GM04504 (cell line): ENCODE data around the gene ZIC5.
"Not testable (repeated sequence)": the region's sequence is repeated elsewhere in the genome, so short reads cannot be mapped to it uniquely, and the experiment has no call there.

ENCODE experiments used
- DNase-seq: peaks from one replicate; pipeline ENCODE4 v3.0.0-alpha.2; 2012; ENCODE audit warnings: low read depth

ZIC5 gene

DNA sequence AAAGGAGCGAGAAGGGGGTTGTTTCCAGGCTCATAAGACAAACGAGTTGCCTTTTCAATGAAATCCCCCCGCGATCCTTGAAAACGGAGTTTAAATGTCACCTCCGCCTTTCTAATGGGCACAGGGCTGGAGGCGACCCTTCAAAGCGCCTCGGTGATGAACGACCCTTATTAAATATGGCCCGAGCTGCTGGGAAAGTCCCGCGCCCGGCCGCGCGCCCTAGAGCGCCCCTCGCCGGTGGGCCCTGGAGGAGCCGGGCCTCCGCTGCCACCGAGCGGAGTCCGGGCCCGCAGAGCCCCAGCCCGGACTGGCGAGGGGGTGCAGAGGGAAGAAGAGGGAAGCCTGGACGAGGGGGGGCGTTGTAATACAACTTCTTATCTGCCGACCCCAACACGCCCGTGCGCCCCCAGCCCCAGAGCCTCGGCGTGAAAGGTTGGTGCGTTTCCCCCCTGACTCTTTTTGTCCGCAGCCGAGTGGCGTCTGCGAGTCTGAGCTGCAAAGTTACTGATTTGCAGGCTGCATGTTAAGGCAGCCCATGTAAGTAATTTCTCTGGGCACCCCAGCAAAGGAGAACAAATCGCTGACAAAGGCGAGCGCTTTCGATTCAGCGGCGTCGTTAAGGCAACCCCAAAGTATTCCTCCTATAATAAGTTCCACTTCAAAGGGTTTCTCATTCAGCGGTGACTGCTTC, 11.9 kb downstream of the ZIC5 start:
- no peak for DNase-seq

- DNase-seq: no peak
These were observed 12.4 kb downstream of the ZIC5 start for GRCh38 chr13:99959127-99959539.

- no peak for DNase-seq
These were observed 13.0 kb downstream of the ZIC5 start for GRCh38 chr13:99958406-99959126.

GRCh38 chr13:99956473-99957349, 14.9 kb downstream of the ZIC5 start:
- DNase-seq: no peak

DNA sequence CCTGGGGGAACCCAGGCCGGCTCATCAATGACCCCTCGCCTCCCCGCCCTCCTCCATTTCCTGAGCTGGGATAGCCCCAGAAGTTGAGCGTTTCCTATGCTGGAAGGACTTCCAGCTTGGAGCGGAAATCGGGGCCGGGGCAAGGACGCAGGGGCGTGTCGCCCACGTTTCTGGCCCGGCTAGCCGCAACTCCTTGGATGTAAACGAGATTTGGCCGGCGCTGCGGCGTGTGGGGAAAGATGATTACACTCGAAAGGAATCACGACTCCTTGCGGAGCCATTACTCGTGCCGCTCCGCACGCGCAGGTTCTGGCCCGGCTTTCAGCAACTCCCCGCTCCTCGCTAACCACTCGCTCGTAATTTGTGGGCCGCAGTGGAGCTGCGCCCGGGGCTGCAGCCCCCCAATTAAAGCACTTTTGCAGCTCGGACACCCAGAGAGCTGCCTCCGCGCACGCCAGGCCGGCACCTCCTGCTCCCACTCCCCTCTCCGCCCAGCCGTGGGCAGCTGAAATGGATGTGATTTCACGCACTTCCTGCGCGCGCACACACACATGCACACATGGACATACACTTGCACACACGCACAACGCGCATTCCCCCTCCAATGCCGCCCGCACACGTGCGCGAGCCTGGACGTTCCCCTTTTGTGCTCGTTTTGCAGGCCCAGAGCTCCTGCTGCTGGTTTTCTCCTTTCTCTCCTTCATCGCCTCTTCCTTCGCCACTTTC, 15.7 kb downstream of the ZIC5 start:
- peak; percentile 4 for DNase-seq

DNA sequence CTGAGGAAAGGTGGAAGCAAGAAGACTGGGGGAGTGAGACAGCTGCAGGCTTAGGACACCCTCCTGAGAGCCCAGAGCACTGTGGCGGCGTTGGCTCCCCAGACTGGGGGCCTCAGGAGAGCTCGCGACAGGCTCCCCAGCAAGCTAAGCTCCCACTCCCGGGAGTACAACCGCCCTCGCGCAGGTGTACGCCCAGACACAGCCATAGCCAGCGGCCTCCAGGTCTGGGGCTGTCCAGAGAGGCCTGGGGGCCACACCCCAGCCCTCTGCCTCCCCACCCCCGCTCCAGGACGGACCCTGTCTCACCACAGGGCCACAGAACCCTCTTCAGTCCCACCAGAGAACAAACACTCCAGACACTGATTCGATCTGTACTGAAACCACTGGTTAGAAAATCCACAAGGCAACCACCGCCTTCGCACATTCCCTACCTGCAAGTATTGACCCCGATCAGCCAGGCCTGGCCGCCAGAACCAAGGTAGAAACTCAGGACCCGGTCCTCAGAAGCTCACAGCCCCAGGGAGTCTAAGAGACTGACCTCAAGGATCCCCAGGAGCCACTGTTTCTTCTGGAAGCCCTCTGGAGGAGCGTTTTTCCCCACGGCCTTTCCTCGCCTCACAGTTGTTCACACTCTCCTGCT, 16.3 kb downstream of the ZIC5 start:
- DNase-seq: no peak

- no peak for DNase-seq
These were observed 18.3 kb downstream of the ZIC5 start for GRCh38 chr13:99953138-99953755.

DNA sequence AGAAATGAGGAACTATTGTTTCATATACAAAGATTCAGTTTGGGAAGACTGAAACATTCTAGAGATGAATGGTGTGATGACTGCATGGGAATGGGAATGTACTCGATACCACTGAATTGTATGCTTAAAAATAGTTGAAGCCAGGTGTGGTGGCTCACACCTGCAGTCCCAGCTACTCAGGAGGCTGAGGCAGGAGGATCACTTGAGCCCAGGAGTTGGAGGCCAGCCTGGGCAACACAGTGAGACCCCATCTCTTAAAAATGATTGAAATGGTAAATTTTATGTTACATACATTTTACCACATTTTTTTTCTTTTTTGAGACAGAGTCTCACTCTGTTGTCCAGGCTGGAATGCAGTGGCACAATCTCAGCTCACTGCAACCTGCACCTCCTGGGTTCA, 19.9 kb downstream of the ZIC5 start:
- not testable (repeated sequence) for DNase-seq

DNA sequence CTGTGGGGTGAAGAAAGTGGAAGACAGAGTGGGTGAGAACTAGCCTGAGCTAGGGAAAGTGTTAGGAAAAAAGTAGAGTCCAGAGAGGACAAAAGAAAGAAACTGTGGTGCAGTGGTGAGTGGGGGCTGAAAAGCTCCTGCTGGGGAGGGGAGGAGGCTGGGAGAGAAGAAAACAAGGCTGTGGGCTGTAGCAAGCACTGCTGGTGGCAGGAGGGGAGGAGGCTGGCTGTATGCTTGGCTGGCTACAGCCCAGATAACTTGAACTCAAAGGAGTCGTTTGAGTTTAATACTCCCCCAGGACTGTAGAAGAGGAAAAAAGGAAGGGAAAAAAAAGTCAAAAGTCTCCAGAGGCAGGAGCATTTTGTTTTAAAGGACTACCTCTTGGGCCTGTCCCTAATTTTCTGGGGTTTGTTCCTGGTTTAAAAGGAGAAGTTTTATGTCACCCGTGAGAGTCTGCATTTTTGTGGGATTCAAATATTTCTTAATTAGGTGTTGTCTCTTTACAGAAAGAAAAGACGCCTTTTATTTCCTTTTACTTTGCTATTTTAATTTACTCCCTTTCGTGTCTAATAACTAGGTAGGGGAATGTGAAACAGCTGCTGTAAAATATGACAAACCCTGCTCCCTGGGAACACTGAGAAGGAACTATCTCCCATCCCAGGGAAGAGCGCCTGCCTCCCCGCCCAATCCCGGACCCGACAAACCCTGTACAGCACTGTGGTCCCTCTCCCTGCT, 21.7 kb downstream of the ZIC5 start:
- DNase-seq: no peak

GRCh38 chr13:99948907-99949678, 22.5 kb downstream of the ZIC5 start:
- DNase-seq: no peak

- no peak for DNase-seq
These were observed 23.2 kb downstream of the ZIC5 start for GRCh38 chr13:99948411-99948810.

- no peak for DNase-seq
These were observed 23.9 kb downstream of the ZIC5 start for GRCh38 chr13:99947666-99948065.

- not testable (repeated sequence) for DNase-seq
These were observed 26.1 kb downstream of the ZIC5 start for GRCh38 chr13:99945515-99945914.

DNA sequence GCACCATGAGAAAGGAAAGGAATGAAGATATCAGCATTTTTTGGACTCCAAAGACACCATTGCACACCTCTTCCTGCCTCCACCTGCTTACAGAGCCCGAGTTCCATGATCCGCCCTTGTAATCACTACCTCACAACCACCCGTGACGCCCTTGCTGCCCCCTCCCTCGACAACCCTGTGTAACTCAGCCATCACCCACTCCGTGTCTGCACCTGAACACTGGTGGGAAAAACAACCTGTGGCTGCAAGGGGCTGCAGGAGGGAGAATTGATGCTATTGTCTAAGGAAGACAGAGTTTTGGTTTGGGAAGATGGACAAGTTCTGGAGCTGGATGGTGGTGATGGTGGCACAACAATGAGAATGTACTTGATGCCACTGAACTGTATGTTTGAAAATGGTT, 27.0 kb downstream of the ZIC5 start:
- no peak for DNase-seq

DNA sequence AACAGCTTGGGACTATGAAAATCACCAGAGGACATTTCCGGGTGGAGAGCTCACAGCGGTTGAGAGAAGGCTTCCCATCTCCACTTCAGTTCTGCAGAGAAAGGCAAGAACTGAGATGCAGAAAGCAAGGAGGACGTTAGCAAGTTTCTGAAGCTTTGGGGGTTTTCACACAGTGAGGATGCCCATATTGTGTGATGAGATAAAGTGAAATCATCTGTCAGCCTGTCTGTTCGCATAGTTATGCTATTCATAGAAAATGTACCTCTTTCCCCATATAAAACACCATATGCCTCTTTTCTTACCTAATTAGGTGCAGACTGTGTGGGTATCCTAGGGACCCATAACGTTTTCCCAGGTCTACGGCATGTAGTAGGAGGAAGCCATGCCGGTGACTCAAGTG, 27.5 kb downstream of the ZIC5 start:
- DNase-seq: no peak

- DNase-seq: no peak
These were observed 29.7 kb downstream of the ZIC5 start for GRCh38 chr13:99941911-99942310.

DNA sequence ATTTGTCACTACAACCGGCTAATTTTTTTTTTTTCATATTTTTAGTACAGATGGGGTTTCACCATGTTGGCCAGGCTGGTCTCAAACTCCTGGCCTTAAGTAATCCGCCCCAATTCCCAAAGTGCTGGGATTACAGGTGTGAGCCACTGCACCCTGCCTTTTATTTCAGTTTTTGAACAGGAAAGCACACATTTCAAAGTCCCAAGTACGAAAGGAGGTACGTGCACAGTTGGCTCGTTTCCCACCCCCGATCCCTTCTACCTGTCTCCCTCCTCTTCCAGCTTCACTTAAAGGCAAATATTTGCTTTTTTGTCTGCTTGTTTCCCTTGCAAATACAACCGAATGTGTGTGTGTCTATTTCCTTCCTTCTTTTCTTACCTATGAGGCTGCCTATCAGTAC, 30.5 kb downstream of the ZIC5 start:
- no peak for DNase-seq

GRCh38 chr13:99938635-99939034, 32.9 kb downstream of the ZIC5 start:
- DNase-seq: no peak

DNA sequence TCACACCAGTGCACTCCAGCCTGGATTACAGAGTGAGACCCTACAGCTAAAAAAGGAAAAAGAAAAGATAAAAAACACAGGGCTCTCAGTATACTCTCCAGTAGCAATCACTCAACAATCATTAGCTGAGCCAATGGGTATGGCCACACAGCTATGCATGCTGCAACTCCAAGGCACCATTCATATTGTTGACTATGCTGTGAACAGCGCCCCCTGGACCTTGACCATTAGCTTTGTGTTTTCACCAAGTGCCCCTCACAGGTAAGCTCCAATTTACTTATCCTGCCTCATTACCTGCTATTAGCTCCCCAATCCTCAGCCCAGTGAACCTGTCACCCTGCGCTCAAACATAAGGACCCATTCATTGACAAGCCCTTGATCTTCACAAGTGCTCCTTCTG, 35.8 kb downstream of the ZIC5 start:
- no peak for DNase-seq

GRCh38 chr13:99932912-99933311, 38.7 kb downstream of the ZIC5 start:
- no peak for DNase-seq
